GM23248 (cell line): ENCODE data around the gene SIAH3. TPM values are rescaled to one million over a fixed set of nuclear protein-coding genes. Genes with fewer than 3 reads are reported as not detected.

ENCODE experiments used
- DNase-seq: peaks from one replicate; pipeline ENCODE4 v3.0.0-alpha.2; 2015
- H2AFZ ChIP-seq: fragments of 200-600 bp; sonication (generic); 2 replicates; pipeline ENCODE4 v1.6.1; 2016; ENCODE audit warnings: antibody characterized with exemption
- H3F3A ChIP-seq: fragments of 200-600 bp; sonication (generic); 2 replicates; pipeline ENCODE4 v1.6.1; 2016; ENCODE audit warnings: mild to moderate bottlenecking, antibody characterized with exemption, mixed run types; ENCODE audit not compliant: insufficient read depth
- H3K27ac ChIP-seq: fragments of 200-600 bp; sonication (generic); 2 replicates; pipeline ENCODE4 v1.5.1; 2016; ENCODE audit warnings: mild to moderate bottlenecking
- H3K27me3 ChIP-seq: fragments of 200-600 bp; sonication (generic); replicated peaks from 2 replicates; pipeline ENCODE4 v1.6.1; 2016; ENCODE audit warnings: mild to moderate bottlenecking; ENCODE audit not compliant: insufficient read depth
- H3K36me3 ChIP-seq: fragments of 200-600 bp; sonication (generic); 2 replicates; pipeline ENCODE4 v1.6.1; 2016; ENCODE audit warnings: low read depth, mild to moderate bottlenecking
- H3K4me1 ChIP-seq: fragments of 200-600 bp; sonication (generic); 2 replicates; pipeline ENCODE4 v1.6.1; 2016; ENCODE audit warnings: mild to moderate bottlenecking; ENCODE audit not compliant: insufficient read depth
- H3K4me2 ChIP-seq: fragments of 200-600 bp; sonication (generic); one replicate; pipeline ENCODE4 v1.6.1; 2016; ENCODE audit warnings: mild to moderate bottlenecking; ENCODE audit not compliant: unreplicated experiment
- H3K4me3 ChIP-seq: fragments of 200-600 bp; sonication (generic); 2 replicates; pipeline ENCODE4 v1.5.1; 2016; ENCODE audit warnings: mild to moderate bottlenecking
- H3K79me2 ChIP-seq: fragments of 200-600 bp; sonication (generic); 2 replicates; pipeline ENCODE4 v1.6.1; 2016; ENCODE audit warnings: mild to moderate bottlenecking; ENCODE audit not compliant: insufficient read depth
- H3K9ac ChIP-seq: fragments of 200-600 bp; sonication (generic); 2 replicates; pipeline ENCODE4 v1.6.1; 2016; ENCODE audit warnings: mild to moderate bottlenecking
- H3K9me2 ChIP-seq: fragments of 200-600 bp; sonication (generic); 2 replicates; pipeline ENCODE4 v1.6.1; 2016; ENCODE audit warnings: mixed run types, mild to moderate bottlenecking, moderate library complexity; ENCODE audit not compliant: insufficient read depth
- H3K9me3 ChIP-seq: fragments of 200-600 bp; sonication (generic); one replicate; pipeline ENCODE4 v1.6.1; 2017; ENCODE audit warnings: low read depth
- H4K20me1 ChIP-seq: fragments of 200-600 bp; sonication (generic); 2 replicates; pipeline ENCODE4 v1.6.0; 2016; ENCODE audit not compliant: insufficient read depth
- EZH2 ChIP-seq: fragments of 200-600 bp; sonication (generic); IDR thresholded peaks from 2 replicates; pipeline ENCODE4 v1.6.1; 2018; ENCODE audit warnings: antibody characterized with exemption, mild to moderate bottlenecking; ENCODE audit not compliant: insufficient read depth, poor library complexity, severe bottlenecking
- EZH2phosphoT487 ChIP-seq: fragments of 200-600 bp; sonication (generic); IDR thresholded peaks from 2 replicates; pipeline ENCODE4 v1.6.1; 2018; ENCODE audit warnings: antibody characterized with exemption, moderate library complexity, mild to moderate bottlenecking, low read depth; ENCODE audit not compliant: insufficient read depth
- WGBS, 2 experiments: methylation state at CpG; one replicate each; pipeline ENCODE4 v1.1.6; 2015 to 2017; ENCODE audit warnings: low lambda C conversion rate in 2 of 2, low coverage in 1 of 2; ENCODE audit errors: missing lambda C conversion rate in 2 of 2; 5-methylcytosine and 5-hydroxymethylcytosine counted together
- in situ Hi-C: fragments of 300-500 bp; cut with MboI; formaldehyde crosslinking; loops from 2 replicates; pipeline ENCODE4 v1.15.0; 2020
- polyA plus RNA-seq: library from polyadenylated mRNA; unstranded; fragments of >200 nt; fragmentation: Nextera tagmentation; extraction: Ambion mirVana; gene quantifications from 2 replicates; pipeline ENCODE4 v1.2.1, GENCODE V29; 2016
- total RNA-seq: library from RNA; depleted of rRNA; stranded (reverse); fragments of >200 nt; shearing (Covaris generic); gene quantifications from 2 replicates; pipeline ENCODE4 v1.2.3, GENCODE V29; 2014

Gene SIAH3
- total and polyA plus RNA-seq, 2 experiments from 2014 or later: not detected

DNA sequence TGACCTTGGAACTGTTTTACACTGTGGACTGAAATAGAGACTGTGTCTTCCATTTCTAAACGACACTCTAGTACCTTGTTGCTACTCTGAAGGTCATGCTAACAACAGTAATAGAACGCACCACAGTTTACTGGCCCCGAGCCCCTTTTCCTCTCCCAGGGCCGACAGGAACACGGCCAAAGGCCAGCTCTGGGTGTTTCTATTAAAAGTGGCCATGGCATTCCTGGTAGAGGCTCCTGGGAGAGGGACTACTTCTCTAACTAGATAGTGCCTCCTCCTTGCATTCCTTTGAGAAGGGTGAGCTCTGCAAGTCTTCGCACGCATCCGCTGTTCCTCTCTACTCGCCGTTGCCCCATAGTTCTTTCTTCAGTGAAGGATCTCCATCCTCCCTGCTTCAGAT is 18.7 kb upstream of the SIAH3 start:
- no peak for DNase-seq
- Histone ChIP-seq H2AFZ (no peak overlapping the region), H3F3A (0 out of 2 replicates have a peak, but pooled peaks cover 5% of the 10 kb centered on the region), H4K20me1 (no peaks in the 10 kb centered on the region), H3K9me3 (no peaks in the 10 kb centered on the region), H3K27ac (no peak overlapping the region), H3K36me3 (no peaks in the 10 kb centered on the region), H3K4me3 (no peak overlapping the region), H3K9ac (no peak overlapping the region), H3K79me2 (no peaks in the 10 kb centered on the region), H3K4me2 (no peak overlapping the region), H3K4me1 (peaks cover 10% of the 10 kb centered on the region), H3K27me3 (no peaks in the 10 kb centered on the region), H3K9me2 (no peaks in the 10 kb centered on the region)
- in situ Hi-C loops: no loop called here
- 72 to 75% methylated on average over 10 of the region's 10 CpGs for WGBS, 2 experiments
- TF ChIP-seq EZH2phosphoT487 (no peak), EZH2 (no peak)

DNA sequence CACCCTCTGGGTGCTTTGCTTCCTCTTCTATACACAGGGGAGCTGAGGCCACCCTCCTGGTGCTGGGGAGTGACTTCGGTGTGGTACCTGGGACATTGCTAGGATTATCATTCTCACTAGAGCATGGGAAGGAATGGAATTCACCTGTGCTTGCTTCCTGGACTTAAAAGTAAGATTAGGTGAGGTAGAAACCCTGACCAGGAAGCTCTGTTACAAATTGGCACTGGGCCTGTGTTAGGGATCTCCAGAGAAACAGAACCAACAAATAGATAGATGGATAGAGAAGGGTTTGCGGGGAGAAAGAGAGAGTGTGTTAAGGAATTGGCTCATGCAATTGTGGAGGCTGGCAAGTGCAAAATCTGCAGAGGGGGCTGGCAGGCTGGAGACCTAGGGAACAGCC is 13.9 kb upstream of the SIAH3 start:
- Histone ChIP-seq H3K27ac (no peak overlapping the region), H2AFZ (no peak overlapping the region), H3K9me2 (no peaks in the 10 kb centered on the region), H3K4me1 (no peaks in the 10 kb centered on the region), H3K9me3 (no peaks in the 10 kb centered on the region), H3K9ac (no peak overlapping the region), H3K36me3 (no peaks in the 10 kb centered on the region), H3K27me3 (peaks cover 29% of the 10 kb centered on the region), H3K4me2 (no peak overlapping the region), H3K4me3 (no peak overlapping the region), H3F3A (no peaks in the 10 kb centered on the region), H3K79me2 (no peaks in the 10 kb centered on the region), H4K20me1 (no peaks in the 10 kb centered on the region)
- 70 to 75% methylated on average over 2 of the region's 2 CpGs for WGBS, 2 experiments
- DNase-seq: no peak
- TF ChIP-seq EZH2phosphoT487 (no peak), EZH2 (no peak)
- in situ Hi-C loops: no loop called here

DNA sequence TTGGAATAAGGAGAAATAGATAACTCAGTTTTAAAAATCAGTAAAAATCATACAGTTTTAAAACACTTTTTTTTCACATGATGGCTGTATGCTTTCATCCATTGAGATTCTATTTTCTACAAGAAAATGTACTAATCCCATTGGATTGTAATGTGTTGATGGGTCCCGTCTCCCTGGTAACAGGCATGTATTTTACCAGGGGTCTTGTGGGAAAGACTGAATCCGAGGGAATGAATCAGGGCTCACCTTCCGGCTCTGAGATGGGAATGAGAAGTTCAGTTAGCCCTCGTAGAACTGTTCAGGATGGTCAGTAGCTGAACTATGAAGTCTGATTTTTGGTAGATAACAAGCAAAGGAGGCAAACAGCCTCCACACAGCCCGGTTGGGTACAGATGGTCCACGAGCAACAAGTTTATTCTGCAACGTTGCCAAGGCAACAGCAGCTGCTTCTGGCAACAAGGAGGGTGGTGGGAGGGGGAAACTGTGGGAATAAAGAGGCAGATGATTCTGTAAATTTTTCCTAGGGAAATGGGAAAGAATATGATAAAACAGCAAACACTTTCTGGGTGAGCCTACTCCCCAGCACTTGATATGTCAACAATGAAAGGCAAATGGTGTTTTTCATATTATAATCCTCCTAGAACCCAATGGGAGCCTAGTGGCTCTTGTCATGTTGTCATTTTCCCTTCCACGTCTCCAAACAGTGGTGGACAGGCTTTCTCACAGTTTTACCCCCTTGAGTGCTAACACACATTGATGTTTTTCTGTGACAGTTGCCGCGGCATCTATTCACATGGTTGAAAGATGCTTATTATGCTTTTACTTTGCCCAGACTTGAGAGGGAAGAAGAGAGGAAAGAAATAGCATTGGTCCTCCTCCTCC is 12.4 kb upstream of the SIAH3 start:
- Histone ChIP-seq H3K9me2 (no peaks in the 10 kb centered on the region), H3K4me2 (no peak overlapping the region), H3K27ac (no peak overlapping the region), H3K79me2 (no peaks in the 10 kb centered on the region), H3K4me3 (no peak overlapping the region), H3K4me1 (no peaks in the 10 kb centered on the region), H3F3A (no peaks in the 10 kb centered on the region), H3K9ac (no peak overlapping the region), H2AFZ (no peak overlapping the region), H3K36me3 (no peaks in the 10 kb centered on the region), H4K20me1 (no peaks in the 10 kb centered on the region), H3K27me3 (peaks cover 29% of the 10 kb centered on the region), H3K9me3 (no peaks in the 10 kb centered on the region)
- WGBS, 2 experiments: 26 to 27% methylated on average over 10 of the region's 10 CpGs
- TF ChIP-seq EZH2phosphoT487: no peak
- TF ChIP-seq EZH2: no peak
- in situ Hi-C loops: no loop called here
- DNase-seq: no peak

DNA sequence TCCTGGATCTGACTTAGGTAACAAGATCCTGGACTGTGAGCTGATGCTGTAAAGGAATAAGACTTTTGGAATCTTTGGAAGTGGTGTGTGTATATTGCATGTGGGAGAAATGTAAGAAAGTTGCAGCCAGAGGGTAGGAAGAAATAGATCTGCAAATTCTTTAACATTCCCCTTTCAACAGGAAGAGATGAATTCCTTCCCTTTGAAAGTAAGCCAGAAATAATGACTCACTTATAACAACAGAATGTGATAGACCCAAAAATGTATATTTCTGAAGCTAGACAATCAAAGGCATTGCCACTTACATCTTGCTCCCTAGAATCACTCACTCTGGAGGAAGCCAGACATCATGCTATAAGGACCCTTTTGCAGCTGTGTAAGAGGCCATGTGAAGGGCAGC is 9.8 kb upstream of the SIAH3 start:
- H4K20me1 ChIP-seq: no peaks in the 10 kb centered on the region
- no peak overlapping the region for H3K9ac ChIP-seq
- no peak overlapping the region for H2AFZ ChIP-seq
- no peaks in the 10 kb centered on the region for H3K36me3 ChIP-seq
- H3K27ac ChIP-seq: no peak overlapping the region
- no peaks in the 10 kb centered on the region for H3K9me3 ChIP-seq
- no peak for DNase-seq
- no peak overlapping the region for H3K4me3 ChIP-seq
- no peaks in the 10 kb centered on the region for H3K4me1 ChIP-seq
- H3K9me2 ChIP-seq: no peaks in the 10 kb centered on the region
- TF ChIP-seq EZH2 (no peak), EZH2phosphoT487 (no peak)
- no peaks in the 10 kb centered on the region for H3F3A ChIP-seq
- no peak overlapping the region for H3K4me2 ChIP-seq
- H3K27me3 ChIP-seq: peaks cover 30% of the 10 kb centered on the region
- in situ Hi-C loops: no loop called here
- no peaks in the 10 kb centered on the region for H3K79me2 ChIP-seq
